ENCODE measurements around the gene TMC8.
"Not testable (repeated sequence)": the region's sequence is repeated elsewhere in the genome, so short reads cannot be mapped to it uniquely, and the experiment has no call there.

TMC8 gene

GRCh38 chr17:78159575-78160158, 29.1 kb downstream of the TMC8 start:
- DNase-seq (ENCODE audit: low read depth) = no peak

GRCh38 chr17:78163881-78164747, 33.5 kb downstream of the TMC8 start:
- DNase-seq (ENCODE audit: low read depth) = no peak

GRCh38 chr17:78164748-78165607, 34.4 kb downstream of the TMC8 start:
- no peak for DNase-seq (ENCODE audit: low read depth)

- no peak for DNase-seq (ENCODE audit: low read depth)
These were observed 35.8 kb downstream of the TMC8 start for GRCh38 chr17:78166416-78166815.

- DNase-seq (ENCODE audit: low read depth) = peak; percentile 65
These were observed 37.8 kb downstream of the TMC8 start, which contains the start of gene SYNGR2 for GRCh38 chr17:78168242-78168902. TSS of gene SYNGR2 (plus strand) at chr17:78168581. CDS start at chr17:78168617, 36 bp downstream.

- no peak for DNase-seq (ENCODE audit: low read depth)
These were observed 38.6 kb downstream of the TMC8 start for GRCh38 chr17:78168903-78169793.

GRCh38 chr17:78170692-78171590, 40.4 kb downstream of the TMC8 start:
- no peak for DNase-seq (ENCODE audit: low read depth)

GRCh38 chr17:78171591-78172248, 41.1 kb downstream of the TMC8 start:
- not testable (repeated sequence) for DNase-seq (ENCODE audit: low read depth)

- DNase-seq (ENCODE audit: low read depth) = no peak
These were observed 41.9 kb downstream of the TMC8 start for GRCh38 chr17:78172249-78173051.

GRCh38 chr17:78173097-78173715, 42.6 kb downstream of the TMC8 start:
- no peak for DNase-seq (ENCODE audit: low read depth)

GRCh38 chr17:78174346-78174869, 43.8 kb downstream of the TMC8 start:
- no peak for DNase-seq (ENCODE audit: low read depth)

- no peak for DNase-seq (ENCODE audit: low read depth)
These were observed 44.5 kb downstream of the TMC8 start for GRCh38 chr17:78174870-78175642.

GRCh38 chr17:78175643-78175981, 45.0 kb downstream of the TMC8 start:
- no peak for DNase-seq (ENCODE audit: low read depth)

GRCh38 chr17:78176548-78177025, 46.0 kb downstream of the TMC8 start:
- no peak for DNase-seq (ENCODE audit: low read depth)

GRCh38 chr17:78179372-78179771, 48.8 kb downstream of the TMC8 start:
- DNase-seq (ENCODE audit: low read depth) = no peak

- DNase-seq (ENCODE audit: low read depth) = no peak
These were observed 49.5 kb downstream of the TMC8 start for GRCh38 chr17:78180083-78180482.

GRCh38 chr17:78180508-78180907, 49.9 kb downstream of the TMC8 start:
- no peak for DNase-seq (ENCODE audit: low read depth)
